Gastroesophageal sphincter (tissue), 3 donors: ENCODE results near the gene PEA15.

Experiments used
- POLR2AphosphoS5 ChIP-seq: sonication (generic); formaldehyde crosslinking; IDR thresholded peaks from one replicate; pipeline ENCODE4 v1.6.1; 2017; ENCODE audit warnings: antibody characterized with exemption
- TF ChIP-seq, protein P1 (sequence below), 4 experiments: fragments of 200-600 bp in 2 of 4; fragments of 450-650 bp in 2 of 4; sonication (generic) in 1 of 4; IDR thresholded peaks; one replicate each; pipeline ENCODE4 v1.5.1; 2017 to 2019; ENCODE audit warnings: antibody characterized with exemption in 4 of 4, mild to moderate bottlenecking in 2 of 4, moderate library complexity in 2 of 4

DNA sequence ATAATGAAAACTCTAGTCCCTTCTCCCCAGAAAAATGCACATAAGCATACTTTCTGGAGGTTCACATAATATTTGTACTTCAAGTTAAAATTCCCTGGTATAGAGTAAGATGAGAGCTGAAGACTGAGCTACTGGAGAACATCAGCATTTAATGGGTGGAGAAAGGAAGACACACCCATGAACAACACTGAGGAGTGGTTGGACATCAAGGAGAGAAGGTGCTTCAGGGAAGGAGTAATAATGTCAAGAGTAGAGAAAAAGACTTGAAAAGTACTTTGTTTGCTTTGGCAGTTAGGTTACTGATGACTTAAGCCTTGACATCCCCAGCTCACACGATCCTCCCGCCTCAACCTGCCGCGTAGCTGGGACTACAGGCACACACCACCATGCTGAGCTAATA lies 21.9 kb downstream of the PEA15 start:
- TF ChIP-seq, protein P1, sequence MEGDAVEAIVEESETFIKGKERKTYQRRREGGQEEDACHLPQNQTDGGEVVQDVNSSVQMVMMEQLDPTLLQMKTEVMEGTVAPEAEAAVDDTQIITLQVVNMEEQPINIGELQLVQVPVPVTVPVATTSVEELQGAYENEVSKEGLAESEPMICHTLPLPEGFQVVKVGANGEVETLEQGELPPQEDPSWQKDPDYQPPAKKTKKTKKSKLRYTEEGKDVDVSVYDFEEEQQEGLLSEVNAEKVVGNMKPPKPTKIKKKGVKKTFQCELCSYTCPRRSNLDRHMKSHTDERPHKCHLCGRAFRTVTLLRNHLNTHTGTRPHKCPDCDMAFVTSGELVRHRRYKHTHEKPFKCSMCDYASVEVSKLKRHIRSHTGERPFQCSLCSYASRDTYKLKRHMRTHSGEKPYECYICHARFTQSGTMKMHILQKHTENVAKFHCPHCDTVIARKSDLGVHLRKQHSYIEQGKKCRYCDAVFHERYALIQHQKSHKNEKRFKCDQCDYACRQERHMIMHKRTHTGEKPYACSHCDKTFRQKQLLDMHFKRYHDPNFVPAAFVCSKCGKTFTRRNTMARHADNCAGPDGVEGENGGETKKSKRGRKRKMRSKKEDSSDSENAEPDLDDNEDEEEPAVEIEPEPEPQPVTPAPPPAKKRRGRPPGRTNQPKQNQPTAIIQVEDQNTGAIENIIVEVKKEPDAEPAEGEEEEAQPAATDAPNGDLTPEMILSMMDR (IDR thresholded peaks at IDR 0.05): no peak
- no peak for TF ChIP-seq POLR2AphosphoS5
